CD4-positive, alpha-beta T cell treated with Interleukin-4 for 1 hour (primary cell): ENCODE measurements around the gene CORIN.
A peak's percentile ranks its signal among the peaks of the same experiment; 100 is the strongest.
"Not testable (repeated sequence)": the region's sequence is repeated elsewhere in the genome, so short reads cannot be mapped to it uniquely, and the experiment has no call there.

Source experiments
- DNase-seq, 2 donors: peaks; one replicate each; pipeline ENCODE4 v3.0.0-alpha.2; 2020 to 2022

CORIN gene

GRCh38 chr4:47624031-47624441, 213.8 kb downstream of the CORIN start:
- DNase-seq, result no peak

GRCh38 chr4:47621181-47621580, 216.7 kb downstream of the CORIN start:
- DNase-seq, result no peak

GRCh38 chr4:47619691-47620090, 218.2 kb downstream of the CORIN start:
- no peak for DNase-seq

- DNase-seq, result no peak
Measured at GRCh38 chr4:47617607-47618006, 220.3 kb downstream of the CORIN start.

- DNase-seq, result no peak
Measured at GRCh38 chr4:47615385-47615784, 222.5 kb downstream of the CORIN start.

GRCh38 chr4:47612116-47613023, 225.5 kb downstream of the CORIN start:
- no peak for DNase-seq

GRCh38 chr4:47606482-47606881, 231.4 kb downstream of the CORIN start:
- no peak for DNase-seq

GRCh38 chr4:47598896-47599295, 239.0 kb downstream of the CORIN start:
- no peak for DNase-seq

GRCh38 chr4:47598320-47598719, 239.5 kb downstream of the CORIN start:
- DNase-seq, result no peak

- DNase-seq, result no peak
Measured at GRCh38 chr4:47597696-47598095, 240.2 kb downstream of the CORIN start.

- DNase-seq, result no peak
Measured at GRCh38 chr4:47590325-47590724, 247.5 kb downstream of the CORIN start.

GRCh38 chr4:47579235-47579634, 258.6 kb downstream of the CORIN start:
- no peak for DNase-seq

GRCh38 chr4:47577779-47578553, 259.9 kb downstream of the CORIN start:
- no peak for DNase-seq

GRCh38 chr4:47572981-47573380, 264.9 kb downstream of the CORIN start:
- DNase-seq, result no peak

- no peak for DNase-seq
Measured at GRCh38 chr4:47570816-47571215, 267.1 kb downstream of the CORIN start.

GRCh38 chr4:47567511-47567910, 270.4 kb downstream of the CORIN start:
- no peak for DNase-seq

GRCh38 chr4:47566969-47567368, 270.9 kb downstream of the CORIN start:
- no peak for DNase-seq

- no peak for DNase-seq
Measured at GRCh38 chr4:47566566-47566965, 271.3 kb downstream of the CORIN start.

GRCh38 chr4:47562297-47562696, 275.6 kb downstream of the CORIN start:
- DNase-seq, result peak in 1 of 2 donors; percentile 29

- no peak for DNase-seq
Measured at GRCh38 chr4:47561331-47561730, 276.5 kb downstream of the CORIN start.

GRCh38 chr4:47560682-47561081, 277.2 kb downstream of the CORIN start:
- no peak for DNase-seq

- DNase-seq, result no peak
Measured at GRCh38 chr4:47557255-47557654, 280.6 kb downstream of the CORIN start.

- not testable (repeated sequence) for DNase-seq
Measured at GRCh38 chr4:47555920-47556319, 281.9 kb downstream of the CORIN start.
